ENCODE data around the gene HAUS6.
"Not testable (repeated sequence)": the region's sequence is repeated elsewhere in the genome, so short reads cannot be mapped to it uniquely, and the experiment has no call there.

The HAUS6 gene

DNA sequence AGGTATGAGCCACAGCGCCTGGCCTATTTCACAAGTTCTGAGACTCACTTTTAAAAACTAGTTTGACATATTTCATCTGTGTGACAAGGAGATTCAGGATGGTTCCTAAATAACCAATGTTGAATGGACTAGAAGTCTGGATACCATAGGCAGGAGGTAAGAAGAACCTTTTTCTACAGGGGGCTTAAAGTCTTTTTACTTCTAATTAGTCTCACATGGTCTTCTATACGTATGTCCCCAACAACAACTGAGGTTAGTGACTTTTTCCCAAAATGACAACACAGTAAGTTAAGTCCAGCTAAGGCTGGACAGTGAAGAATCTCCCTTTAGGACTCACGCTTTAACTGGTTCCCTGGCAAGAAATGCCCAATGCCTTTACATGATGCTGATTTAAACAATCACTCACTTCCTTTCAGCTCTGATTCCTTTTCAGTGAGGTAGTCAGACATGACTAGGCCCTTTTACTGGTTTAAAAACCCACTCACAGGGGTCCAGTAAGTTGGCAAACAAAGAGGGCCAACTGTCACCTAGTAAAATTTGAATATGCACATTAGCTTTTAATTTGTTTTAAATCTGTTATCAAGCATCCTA lies 12.1 kb upstream of the HAUS6 start:
- no peak for DNase-seq

DNA sequence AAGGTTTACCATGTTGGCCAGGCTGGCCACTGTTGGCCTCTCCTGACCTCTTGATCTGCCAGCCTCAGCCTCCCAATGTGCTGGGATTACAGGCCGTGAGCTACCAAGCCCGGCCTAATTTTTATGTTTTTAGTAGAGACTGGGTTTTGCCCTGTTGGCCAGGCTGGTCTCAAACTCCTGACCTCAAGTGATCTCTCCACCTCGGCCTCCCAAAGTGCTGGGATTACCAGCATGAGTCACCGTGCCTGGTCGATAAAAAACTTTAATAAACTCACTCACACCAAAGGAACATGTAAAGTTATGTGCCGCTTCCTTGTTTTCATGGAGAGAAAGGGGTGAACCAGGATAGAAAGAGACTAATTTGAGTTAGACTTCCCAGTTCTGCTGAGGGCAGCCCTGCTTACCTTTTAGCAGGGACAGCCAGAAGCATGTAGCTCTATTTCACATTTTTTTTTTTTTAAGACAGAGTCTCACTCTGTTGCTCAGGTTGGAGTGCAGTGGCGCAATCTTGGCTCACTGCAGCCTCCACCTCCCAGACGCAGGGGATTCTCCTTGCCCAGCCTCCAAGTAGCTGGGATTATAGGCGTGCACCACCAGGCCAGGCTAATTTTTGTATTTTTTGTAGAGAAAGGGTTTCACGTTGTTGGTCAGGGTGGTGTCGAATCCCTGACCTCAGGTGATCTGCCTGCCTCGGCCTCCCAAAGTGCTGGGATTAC lies 11.4 kb upstream of the HAUS6 start:
- DNase-seq: no peak

DNA sequence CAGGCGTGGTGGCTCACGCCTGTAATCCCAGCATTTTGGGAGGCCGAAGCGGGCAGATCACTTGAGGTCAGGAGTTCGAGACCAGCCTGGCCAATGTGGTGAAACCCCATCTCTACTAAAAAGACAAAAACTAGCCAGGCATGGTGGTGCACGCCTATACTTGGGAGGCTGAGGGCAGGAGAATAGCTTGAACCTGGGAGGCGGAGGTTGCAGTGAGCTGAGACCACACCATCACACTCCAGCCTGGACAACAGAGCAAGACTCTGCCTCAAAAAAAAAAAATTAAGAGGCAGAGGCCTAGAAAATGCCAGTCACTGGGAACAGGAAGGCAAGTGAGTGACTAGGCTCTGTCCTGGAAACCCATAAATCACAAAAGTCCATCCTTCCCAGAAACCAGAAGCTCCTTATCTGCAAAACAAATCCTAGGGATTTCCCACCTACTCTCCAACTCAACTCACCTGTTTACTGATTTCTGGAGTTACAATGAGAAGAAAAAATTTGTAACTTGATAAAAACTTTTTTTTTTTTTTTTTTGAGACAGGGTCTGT lies 10.4 kb upstream of the HAUS6 start:
- not testable (repeated sequence) for DNase-seq

DNA sequence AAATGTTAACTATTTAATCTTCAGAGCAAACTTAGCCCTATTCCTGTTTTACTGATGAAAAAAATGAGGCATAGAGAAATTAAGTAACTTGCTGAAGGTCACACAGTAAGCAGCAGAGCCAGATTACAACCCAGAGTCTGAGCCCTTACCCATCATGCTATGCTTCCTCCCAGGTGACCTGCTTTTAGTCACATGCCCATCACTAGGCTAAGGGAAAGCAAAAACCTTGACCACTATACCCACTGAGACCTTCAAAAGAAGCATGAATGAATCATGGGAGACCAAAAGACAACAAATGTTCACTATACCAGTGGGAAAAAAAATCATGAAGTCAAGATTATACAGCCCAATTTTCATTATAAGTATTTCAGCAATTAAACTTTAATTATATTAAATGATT lies 5.3 kb upstream of the HAUS6 start:
- DNase-seq: no peak

DNA sequence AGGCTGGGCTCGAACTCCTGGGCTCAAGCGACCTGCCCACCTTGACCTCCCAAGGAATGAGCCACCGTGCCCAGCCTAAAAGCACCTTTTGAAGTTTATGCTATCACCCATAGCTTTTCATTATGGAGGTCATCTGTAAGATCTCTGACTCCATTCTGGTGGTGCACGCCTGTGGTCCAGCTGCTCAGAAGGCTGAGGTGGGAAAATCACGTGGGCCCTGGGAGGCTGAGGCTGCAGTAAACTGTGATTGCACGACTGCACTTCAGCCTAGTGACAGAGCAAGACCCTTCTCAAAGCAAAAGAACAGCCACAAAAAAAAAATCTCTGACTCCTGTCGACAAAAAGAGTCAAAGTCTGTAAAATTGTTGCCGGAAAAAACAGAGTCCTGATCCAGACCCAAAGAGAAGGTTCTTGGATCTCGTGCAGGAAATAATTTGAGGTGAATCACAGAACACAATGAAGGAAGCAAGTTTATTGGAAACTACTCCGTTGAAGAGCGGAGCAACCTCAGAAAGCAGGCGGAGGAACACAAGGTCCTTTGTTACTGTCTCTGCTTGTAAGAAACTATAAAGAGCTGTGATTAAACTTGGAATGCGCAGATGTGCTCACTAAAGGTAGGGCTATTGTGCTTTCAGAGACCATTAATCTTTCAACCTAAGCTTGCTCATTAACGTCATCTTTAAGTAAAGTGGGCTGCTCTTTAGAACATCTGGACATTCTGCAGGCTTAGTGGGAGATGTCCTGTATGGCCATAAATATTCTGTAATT lies 2.0 kb upstream of the HAUS6 start:
- DNase-seq: no peak

DNA sequence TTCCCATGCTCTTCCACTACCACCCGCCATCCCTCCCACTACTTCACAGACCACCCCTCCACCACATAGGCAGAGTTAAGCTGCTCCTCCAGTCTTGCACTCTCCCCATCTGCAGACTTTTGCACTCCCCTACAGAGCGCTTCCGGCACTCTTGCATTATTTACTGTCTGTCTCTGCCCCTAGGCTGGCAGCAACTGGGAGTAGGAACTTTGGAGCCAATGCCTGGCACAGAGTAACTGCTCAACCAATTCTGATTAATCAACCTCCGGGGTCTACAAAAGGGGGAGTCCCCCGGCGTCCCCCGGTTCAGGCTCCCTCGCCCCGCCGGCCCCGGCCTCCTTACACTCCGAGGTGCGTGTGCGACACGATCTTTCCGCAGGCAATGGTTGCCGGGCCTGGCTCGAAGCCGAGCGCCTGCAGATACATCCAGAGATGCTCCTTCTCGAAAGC lies 498 bp downstream of the HAUS6 start:
- DNase-seq: no peak

DNA sequence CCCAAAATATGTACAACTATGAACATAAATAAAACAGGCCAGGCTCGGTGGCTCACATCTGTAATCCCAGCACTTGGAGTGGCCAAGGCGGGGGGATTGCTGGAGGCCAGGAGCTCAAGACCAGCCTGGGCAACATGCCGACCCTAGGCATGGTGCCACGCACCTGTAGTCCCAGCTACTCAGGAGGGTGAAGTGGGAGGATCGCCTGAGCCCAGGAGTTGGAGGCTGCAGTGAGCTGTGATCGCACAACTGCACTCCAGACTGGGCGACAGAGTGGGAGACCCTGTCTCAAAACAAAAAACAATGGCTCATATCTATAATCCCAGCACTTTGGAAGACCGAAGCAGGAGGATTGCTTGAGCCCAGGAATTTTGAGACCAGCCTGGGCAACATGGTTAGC lies 1.5 kb downstream of the HAUS6 start:
- no peak for DNase-seq

DNA sequence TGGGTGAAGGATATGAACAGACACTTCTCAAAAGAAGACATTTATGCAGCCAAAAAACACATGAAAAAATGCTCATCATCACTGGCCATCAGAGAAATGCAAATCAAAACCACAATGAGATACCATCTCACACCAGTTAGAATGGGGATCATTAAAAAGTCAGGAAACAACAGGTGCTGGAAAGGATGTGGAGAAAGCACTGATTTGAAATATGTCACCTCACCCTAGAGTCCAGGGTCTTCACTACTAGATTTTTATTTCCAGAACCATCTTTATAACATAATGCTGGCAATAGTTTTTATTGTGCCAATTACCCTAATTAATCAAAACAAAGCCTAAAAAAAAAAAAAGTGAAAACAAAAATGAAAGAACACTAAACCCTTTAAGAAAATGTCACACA lies 5.3 kb downstream of the HAUS6 start:
- DNase-seq: not testable (repeated sequence)

DNA sequence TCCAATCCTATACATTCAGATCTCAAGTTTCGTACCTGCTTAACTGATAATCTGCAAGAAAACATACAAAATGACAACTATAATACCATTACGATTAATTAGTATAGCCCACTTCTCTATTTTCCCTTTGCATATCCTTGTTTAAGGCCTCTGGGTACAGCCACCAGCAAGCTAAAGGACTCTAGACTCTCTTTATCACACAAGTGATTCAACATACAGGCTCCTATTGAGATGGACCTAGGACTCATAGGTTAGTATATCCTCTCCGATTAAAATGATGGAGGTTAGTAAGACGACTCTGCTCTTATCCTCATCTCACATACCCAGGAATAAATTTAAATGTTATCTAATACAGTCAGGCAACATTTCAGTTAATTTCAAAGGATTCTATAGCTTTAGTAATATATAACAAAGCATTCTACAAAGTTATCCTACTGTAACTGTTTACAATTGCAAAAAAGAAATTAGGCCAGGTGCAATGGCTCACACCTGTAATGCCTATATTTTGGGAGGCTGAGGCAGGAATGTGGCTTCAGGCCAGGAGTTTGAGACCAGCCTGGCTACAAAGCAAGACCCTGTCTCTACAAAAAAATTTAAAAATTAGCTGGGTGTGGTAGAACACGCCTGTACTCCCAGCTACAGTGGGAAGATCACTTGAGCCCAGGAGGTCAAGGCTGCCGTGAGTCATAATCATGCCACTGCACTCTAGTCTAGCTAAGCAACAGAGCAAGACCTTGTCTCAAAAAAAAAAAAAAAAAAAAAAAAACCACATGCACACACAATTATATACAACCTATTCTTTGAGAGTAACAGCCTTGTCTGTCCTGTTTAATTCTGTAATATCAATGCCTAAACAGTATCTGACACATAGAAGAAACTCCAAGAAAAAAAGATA lies 15.4 kb downstream of the HAUS6 start:
- DNase-seq: no peak

DNA sequence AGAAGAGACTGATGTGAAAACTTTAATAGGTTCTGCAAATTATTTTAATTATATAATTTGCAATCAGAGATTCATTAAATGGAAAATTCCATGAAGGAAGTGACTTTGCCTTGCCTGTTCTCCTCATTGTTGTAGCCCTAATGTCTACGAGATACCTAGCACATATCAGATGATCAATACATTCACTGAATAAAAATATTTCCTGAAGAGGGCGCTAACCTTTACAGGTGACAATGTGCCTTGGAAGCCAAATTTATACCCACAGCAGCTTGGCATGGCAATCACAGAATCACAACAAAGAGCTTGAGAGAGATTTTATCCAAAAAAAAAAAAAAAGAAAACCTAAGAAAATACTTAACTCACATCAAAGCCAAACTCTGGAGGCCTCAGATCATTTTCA lies 17.4 kb downstream of the HAUS6 start:
- no peak for DNase-seq

DNA sequence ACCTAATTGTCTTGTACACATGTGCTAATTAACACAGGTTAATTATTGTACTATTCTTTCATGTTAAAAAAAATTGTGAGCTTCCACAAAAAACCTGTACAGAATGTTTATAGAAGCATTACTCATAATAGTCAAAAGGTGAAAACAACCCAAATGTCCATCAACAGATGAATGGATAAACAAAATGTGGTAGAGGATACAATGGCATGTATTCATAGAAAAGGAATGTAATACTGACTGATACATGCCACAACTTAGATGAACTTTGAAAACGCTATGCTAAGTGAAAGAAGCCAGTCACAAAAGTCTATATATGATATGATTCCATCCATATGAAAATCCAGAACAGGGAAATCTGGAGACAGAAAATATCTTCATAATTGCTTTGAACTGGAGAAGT lies 27.9 kb downstream of the HAUS6 start:
- no peak for DNase-seq

DNA sequence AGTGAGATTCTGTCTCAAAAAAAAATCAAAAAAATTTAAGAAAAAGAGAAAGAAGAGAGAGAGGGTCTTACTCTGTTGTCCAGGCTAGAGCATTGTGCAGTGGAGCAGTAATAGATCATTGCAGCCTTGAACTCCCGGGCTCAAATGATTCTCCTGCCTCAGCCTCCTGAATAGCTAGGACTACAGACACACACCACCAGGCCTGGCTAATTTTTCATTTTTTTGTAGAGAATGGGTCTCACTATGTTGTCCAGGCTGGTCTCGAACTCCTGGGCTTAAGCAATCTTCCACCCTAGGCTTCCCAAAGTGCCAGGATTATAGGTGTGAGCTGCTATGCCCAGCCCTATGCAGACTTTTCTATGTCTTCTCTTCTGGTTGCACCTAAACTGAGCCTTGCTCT lies 28.5 kb downstream of the HAUS6 start:
- no peak for DNase-seq

DNA sequence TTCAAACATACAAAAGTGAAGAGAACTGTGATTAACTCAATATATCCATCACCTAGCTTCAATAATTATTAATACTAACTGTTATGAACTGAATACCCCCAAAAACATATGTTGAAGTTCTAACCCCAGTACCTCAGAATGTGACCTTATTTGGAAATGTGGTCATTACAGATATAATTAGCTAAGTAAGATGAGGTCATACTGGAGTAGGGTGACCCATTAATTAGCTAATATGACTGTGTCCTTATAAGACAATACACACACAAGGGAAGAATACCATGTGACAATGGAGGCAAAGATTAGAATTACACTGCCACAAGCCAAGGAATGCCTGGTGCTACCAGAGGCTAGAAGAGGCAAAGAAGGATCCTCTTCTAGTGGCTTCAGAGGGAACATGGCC lies 45.7 kb downstream of the HAUS6 start:
- DNase-seq: no peak

DNA sequence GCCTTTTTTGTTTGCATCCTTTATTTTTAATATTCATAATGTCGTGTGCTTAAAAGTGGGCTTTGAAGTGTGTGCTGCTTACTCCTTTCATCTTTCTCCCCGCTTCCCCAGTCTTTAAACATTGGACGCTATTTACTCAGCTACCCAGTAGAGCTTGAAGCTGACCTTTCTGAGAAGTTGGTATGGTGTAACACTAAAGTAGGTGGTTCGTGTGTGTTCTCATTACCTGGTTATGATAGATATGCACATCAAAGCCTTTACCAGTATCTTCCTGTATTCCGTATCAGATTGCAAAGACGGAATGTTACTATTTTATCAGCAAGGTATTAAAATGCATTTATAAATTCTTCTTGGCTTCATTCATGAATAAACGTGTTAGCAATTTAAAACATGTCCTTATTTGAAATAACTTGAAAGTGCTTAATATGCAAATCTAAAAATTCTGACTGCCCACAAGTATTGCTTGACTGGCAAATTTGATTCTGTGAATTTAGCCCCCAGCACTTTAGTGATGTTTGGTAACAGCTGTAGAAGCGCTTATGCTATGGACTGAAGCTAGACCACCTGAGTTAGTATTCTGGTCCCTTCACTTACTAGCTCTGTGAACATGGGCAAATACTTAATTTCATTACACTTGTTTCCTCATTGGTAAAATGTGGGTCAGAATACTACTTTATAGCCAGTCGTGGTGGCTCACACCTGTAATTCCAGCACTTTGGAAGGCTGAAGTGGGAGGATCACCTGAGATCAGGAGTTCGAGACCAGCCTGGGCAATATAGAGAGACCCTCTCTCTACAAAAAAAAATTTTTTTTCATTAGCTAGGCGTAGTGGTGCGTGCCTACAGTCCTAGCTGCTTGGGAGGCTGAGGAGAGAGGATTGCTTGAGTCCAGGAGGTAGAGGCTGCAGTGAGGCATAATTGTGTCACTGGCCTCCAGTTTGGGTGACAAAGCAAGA lies 51.8 kb downstream of the HAUS6 start:
- DNase-seq: no peak

DNA sequence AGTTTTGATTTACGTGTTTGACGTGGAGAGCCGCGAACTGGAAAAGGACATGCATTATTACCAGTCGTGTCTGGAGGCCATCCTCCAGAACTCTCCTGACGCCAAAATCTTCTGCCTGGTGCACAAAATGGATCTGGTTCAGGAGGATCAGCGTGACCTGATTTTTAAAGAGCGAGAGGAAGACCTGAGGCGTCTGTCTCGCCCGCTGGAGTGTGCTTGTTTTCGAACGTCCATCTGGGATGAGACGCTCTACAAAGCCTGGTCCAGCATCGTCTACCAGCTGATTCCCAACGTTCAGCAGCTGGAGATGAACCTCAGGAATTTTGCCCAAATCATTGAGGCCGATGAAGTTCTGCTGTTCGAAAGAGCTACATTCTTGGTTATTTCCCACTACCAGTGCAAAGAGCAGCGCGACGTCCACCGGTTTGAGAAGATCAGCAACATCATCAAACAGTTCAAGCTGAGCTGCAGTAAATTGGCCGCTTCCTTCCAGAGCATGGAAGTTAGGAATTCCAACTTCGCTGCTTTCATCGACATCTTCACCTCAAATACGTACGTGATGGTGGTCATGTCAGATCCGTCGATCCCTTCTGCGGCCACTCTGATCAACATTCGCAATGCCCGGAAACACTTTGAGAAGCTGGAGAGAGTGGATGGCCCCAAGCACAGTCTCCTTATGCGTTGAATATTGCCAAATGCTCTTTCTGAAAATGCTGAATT lies 52.6 kb downstream of the HAUS6 start:
- no peak for DNase-seq

DNA sequence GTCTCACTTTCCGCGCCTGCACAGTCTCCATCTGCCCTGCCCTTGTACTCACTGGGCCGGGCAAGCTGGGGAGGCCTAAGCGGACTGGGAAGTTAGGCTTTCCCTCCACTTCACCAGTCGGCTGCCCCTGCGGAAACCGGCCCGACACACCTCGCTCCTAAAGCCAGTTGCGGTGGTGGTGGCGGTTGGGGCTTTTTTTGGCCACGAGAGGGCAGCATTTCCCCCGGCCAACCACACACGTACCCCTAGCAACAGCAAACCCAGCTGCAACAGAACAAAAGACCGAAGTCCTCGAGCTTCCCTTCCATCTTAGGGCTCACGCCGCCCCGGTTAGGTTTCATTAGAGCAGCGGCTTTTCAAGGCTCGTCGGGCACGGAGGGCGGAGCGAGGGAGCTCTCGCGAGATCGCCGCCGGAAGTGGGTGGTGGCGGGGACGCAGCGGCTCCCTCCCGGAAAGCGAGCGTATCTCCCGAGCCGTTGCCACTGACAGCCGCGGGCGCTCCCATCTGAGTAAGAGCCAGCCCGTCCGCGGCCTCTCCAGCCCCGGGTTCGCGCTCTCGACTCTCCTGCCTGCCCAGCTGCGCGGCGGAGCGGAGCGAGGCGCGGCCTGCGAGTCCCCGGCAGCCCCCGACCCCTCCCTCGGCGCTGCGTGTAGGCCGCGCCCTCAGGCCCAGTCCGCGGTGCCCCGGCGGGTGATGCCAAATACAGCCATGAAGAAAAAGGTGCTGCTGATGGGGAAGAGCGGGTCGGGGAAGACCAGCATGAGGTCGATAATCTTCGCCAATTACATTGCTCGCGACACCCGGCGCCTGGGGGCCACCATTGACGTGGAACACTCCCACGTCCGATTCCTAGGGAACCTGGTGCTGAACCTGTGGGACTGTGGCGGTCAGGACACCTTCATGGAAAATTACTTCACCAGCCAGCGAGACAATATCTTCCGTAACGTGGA lies 53.5 kb downstream of the HAUS6 start, which contains the start of gene RRAGA:
Gene RRAGA (plus strand): TSS at position 462 of the 951 bp plus-strand sequence. CDS start 233 bp downstream, at position 695.
- peak; percentile 67 to 88 for DNase-seq

DNA sequence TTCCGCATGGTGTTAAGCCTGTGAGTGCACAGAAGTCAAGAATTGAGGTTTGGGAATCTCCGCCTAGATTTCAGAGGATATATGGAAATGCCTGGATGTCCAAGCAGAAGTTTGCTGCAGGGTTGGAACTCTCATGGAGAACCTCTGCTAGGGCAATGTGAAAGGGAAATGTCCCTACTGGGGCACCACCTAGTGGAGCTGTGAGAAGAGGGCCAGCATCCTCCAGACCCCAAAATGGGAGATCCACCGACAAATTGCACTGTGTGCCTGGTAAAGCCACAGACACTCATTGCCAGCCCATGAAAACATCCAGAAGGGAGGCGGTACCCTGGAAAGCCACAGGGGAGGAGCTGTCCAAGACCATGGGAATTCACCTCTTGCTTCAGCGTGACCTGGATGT lies 66.1 kb downstream of the HAUS6 start:
- DNase-seq: no peak

DNA sequence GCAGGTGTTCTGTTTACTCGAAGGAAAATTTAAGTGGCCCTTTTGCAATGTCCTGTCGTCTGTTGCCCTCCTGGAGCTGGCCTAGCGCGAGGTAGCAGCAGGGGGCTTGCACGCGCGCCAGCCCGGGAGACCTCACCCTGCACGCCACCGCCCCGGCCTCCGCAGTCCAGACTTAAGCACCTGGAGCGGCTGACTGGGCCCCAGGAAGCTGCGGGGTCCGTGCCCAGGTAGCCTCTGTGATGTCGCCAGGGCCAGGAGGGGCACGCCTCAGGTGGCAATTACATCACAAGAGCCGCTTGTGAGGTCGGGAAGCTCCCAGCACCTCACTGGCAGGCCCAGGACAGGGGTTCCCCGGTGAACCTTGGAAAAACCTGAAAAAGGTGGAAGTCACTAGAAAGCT lies 69.7 kb downstream of the HAUS6 start, which contains the start of gene SAXO1:
Gene SAXO1 (minus strand): TSS at position 195 of the 400 bp plus-strand sequence. CDS start 301 bp downstream, outside the sequence.
- no peak for DNase-seq

DNA sequence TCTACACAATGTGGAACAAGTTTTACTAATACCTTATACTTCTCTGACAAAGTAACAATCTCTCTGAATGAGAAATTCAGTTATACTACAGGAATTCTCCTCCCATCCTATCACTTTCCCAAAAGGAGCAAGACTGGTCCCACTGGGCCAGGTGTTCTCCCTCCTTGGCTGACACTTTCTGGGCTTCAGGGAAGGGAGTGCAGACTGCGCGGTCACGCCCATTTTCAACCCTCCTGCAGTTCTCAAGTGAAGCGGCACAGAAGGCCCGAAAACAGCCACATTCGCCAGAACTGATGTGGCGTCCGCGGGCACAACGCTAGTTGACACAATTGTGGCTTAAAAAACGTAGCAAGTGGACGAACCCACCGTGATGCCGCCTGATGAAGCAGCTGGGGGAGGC lies 70.3 kb downstream of the HAUS6 start:
- peak in 1 of 2 experiments; percentile 5 for DNase-seq

Data from NCI-H187 (cell line).